Measurements from ENCODE around the gene NQO2.
"Not testable (repeated sequence)": the region's sequence is repeated elsewhere in the genome, so short reads cannot be mapped to it uniquely, and the experiment has no call there.

Gene NQO2

GRCh38 chr6:2970753-2971419, 28.8 kb upstream of the NQO2 start:
- DNase-seq: peak; percentile 30
- Histone ChIP-seq H3K36me3 (replicated peaks) (no peaks in the 10 kb centered on the region), H3K27ac (peak overlapping the region; percentile 91), H3K27me3 (replicated peaks) (no peaks in the 10 kb centered on the region), H3K4me3 (ENCODE audit: low read depth, low read length) (peak overlapping the region; percentile 68)
- no peak for TF ChIP-seq CTCF (IDR thresholded peaks at IDR 0.05; ENCODE audit: low read depth, low read length, missing control alignments)
- in situ Hi-C loops (cut with HindIII; ENCODE audit: low pct_ligation_motif_present, low sequenced_read_pairs): no loop called here

- H3K36me3 ChIP-seq (replicated peaks): no peaks in the 10 kb centered on the region
- in situ Hi-C loops (cut with HindIII; ENCODE audit: low pct_ligation_motif_present, low sequenced_read_pairs): no loop called here
- peak within 1 kb of the TSS; percentile 91 for H3K27ac ChIP-seq
- peak within 1 kb of the TSS; percentile 68 for H3K4me3 ChIP-seq (ENCODE audit: low read depth, low read length)
- peak; percentile 59 for DNase-seq
- no peak for TF ChIP-seq CTCF (IDR thresholded peaks at IDR 0.05; ENCODE audit: low read depth, low read length, missing control alignments)
- no peaks in the 10 kb centered on the region for H3K27me3 ChIP-seq (replicated peaks)
These were observed 28.1 kb upstream of the NQO2 start, which contains the start of gene SERPINB6 for GRCh38 chr6:2971420-2972218. TSS of gene SERPINB6 (minus strand) at chr6:2971567. CDS start at chr6:2959332, 12,235 bp downstream.

GRCh38 chr6:2972219-2972487, 27.5 kb upstream of the NQO2 start:
- H3K36me3 ChIP-seq (replicated peaks); DNase-seq; in situ Hi-C loops (cut with HindIII; ENCODE audit: low pct_ligation_motif_present, low sequenced_read_pairs); H3K27me3 ChIP-seq (replicated peaks): not testable (repeated sequence)
- Histone ChIP-seq H3K27ac (peak overlapping the region; percentile 91), H3K4me3 (ENCODE audit: low read depth, low read length) (peak overlapping the region; percentile 68)

- in situ Hi-C loops (cut with HindIII; ENCODE audit: low pct_ligation_motif_present, low sequenced_read_pairs); H3K36me3 ChIP-seq (replicated peaks); H3K27ac ChIP-seq; H3K27me3 ChIP-seq (replicated peaks); H3K4me3 ChIP-seq (ENCODE audit: low read depth, low read length); DNase-seq: not testable (repeated sequence)
These were observed 27.0 kb upstream of the NQO2 start for GRCh38 chr6:2972685-2973084.

- H3K36me3 ChIP-seq (replicated peaks); H3K27me3 ChIP-seq (replicated peaks); H3K27ac ChIP-seq; H3K4me3 ChIP-seq (ENCODE audit: low read depth, low read length); DNase-seq; in situ Hi-C loops (cut with HindIII; ENCODE audit: low pct_ligation_motif_present, low sequenced_read_pairs): not testable (repeated sequence)
These were observed 26.5 kb upstream of the NQO2 start for GRCh38 chr6:2973180-2973579.

GRCh38 chr6:2973676-2974075, 26.0 kb upstream of the NQO2 start:
- no peak for DNase-seq
- in situ Hi-C loops (cut with HindIII; ENCODE audit: low pct_ligation_motif_present, low sequenced_read_pairs): no loop called here
- Histone ChIP-seq H3K27ac (no peak overlapping the region), H3K4me3 (ENCODE audit: low read depth, low read length) (no peak overlapping the region), H3K27me3 (replicated peaks) (no peaks in the 10 kb centered on the region), H3K36me3 (replicated peaks) (no peaks in the 10 kb centered on the region)
- TF ChIP-seq CTCF (IDR thresholded peaks at IDR 0.05; ENCODE audit: low read depth, low read length, missing control alignments): no peak

GRCh38 chr6:2976060-2976459, 23.6 kb upstream of the NQO2 start:
- TF ChIP-seq CTCF (IDR thresholded peaks at IDR 0.05; ENCODE audit: low read depth, low read length, missing control alignments): no peak
- H3K27ac ChIP-seq: peak overlapping the region; percentile 87
- in situ Hi-C loops (cut with HindIII; ENCODE audit: low pct_ligation_motif_present, low sequenced_read_pairs): no loop called here

More at GRCh38 chr6:2976060-2976459, 23.6 kb upstream of the NQO2 start:
- no peak for DNase-seq
- Histone ChIP-seq H3K27me3 (replicated peaks) (no peaks in the 10 kb centered on the region), H3K4me3 (ENCODE audit: low read depth, low read length) (no peak overlapping the region), H3K36me3 (replicated peaks) (no peaks in the 10 kb centered on the region)
